Stimulated activated CD4-positive, alpha-beta T cell treated with anti-CD3 and anti-CD28 coated beads, TNF-alpha, amount 100 ng/mL, for 4 hours (primary cell): ENCODE results near the gene CARS2.

ENCODE experiments used
- DNase-seq, 3 experiments: peaks; one replicate each; pipeline ENCODE4 v3.0.0-alpha.2; 2020; ENCODE audit warnings: low read depth in 3 of 3

CARS2 gene

DNA sequence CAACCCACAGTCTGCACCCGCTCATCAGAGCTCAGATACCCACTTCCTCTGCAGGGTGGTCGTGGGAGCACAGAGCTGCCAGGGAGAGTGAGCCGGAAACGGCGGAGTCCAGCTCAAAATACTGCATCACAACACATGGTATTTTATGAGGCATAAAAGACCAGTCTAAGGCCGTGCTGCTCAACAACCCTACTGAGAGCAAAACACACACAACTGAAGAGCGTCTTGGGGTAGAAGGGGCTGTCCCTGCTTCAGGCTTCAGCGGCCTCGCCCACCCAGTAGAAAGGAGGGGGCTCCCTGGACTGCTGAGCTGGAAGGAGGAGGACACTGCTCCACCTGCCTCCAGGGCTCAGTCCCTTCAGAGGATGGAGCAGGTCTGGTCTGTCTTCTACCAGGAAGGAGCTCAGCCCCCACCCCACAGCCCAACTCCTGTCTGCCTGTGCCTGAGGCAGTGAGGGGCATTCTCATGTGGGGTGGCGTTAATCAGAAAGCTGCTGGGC lies 53.6 kb downstream of the CARS2 start:
- no peak for DNase-seq

DNA sequence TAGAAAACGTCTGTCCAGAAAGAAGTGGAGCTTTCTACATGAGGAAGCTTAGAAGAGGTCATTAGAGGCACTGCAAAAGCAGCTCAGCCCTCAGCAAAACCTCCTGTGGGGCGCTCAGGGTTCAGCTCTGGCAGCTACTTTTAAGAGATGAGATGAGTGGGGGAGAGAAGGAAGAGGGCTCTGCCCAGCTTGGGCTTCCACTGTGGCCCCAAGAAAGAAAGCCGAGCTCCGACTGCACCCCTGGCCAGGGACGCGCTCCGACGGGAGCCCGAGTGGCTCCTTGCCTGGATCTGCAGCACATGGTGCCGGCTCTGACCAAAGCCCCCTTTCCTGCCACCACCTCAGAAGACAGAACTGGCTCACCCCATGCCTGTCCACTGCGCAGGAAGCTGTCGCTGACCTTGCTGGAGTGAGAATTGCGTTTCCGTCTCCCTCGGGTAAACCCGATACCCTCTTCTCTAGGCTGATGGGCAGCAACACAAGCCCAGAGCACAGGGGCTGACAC lies 54.1 kb downstream of the CARS2 start:
- DNase-seq: no peak

- DNase-seq: no peak
These were observed 54.6 kb downstream of the CARS2 start for GRCh38 chr13:110651271-110651670.

GRCh38 chr13:110650436-110650835 lies 55.5 kb downstream of the CARS2 start:
- DNase-seq: no peak

DNA sequence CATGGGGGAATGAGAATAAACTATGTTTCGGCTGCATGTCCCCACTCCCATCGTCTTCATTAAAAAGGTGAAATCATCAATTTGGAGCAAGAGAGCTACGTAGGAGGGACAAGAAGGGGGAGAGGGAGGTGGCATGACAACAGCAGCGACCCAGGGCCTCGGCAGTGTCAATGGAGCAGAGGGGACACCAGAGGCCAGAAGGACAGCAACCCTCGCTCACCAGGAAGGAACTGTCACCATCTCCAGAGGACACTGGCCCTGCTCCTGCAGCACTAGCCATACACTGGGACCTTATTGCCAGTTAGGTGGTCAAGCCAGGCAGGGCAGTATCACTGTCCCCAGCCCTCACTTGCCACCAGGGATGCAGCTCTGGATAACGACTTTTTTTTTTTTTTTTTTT lies 56.4 kb downstream of the CARS2 start:
- no peak for DNase-seq

DNA sequence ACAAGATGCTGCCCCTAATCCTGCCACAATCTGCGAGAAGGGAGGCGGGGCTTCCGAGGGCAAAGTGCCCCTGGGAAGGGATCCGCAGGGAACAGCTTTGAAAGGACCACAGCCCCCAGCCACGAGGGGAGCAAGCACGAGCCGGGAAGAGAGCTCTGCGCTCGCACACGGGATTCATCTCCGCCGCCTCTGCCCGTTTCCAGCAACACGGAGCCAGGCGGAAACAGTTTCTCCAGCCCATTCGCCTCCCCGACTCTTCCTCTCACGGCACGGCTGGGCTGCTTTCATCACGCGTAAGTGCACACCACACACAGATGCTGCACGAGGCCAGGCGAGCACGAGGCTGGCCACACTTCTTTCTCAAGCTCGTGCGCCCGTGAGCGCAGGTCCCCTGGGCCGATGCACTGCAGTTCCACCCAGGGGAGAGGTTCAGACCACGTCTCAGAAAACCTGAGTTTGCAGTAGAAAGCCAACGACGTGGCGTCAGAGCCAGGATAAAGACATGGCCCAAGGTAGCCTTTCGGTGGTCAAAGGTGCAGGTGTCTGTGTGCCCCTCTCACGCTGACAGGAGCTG lies 57.0 kb downstream of the CARS2 start:
- DNase-seq: no peak

- no peak for DNase-seq
These were observed 57.6 kb downstream of the CARS2 start for GRCh38 chr13:110648146-110648819.

- no peak for DNase-seq
These were observed 58.6 kb downstream of the CARS2 start for GRCh38 chr13:110647365-110647737.

- no peak for DNase-seq
These were observed 59.2 kb downstream of the CARS2 start for GRCh38 chr13:110646442-110647364.

- DNase-seq: no peak
These were observed 60.2 kb downstream of the CARS2 start for GRCh38 chr13:110645750-110646149.

DNA sequence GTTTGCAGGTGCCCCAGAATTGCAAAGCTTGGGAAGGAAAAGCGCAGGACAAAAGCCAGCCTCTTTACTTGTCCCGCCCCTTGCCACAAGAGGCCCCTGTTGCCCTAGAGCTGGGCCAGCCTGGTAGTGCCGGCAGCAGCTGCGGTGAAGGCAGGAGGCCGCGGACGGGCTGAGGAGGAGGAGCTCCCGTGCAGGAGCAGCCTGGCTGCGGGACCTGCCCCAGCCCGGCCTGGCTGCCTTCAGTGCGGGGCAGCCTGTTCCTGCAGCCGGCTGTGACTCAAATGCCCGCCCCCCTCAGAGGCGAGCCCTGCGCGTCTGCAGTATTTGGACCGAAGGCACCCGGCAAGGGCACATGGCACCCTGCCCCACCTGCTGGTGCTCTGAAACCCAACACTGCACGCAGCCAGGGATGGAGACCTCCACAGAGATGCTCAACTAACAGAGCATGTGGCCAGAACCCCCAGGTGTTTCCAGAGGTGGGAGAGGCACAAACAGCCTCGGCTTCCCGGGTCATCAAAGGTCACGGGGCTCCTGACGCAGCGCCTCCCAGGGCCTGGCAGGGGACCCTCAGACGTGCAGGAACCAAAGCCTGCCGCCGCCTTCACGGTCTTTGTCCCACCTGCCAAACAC lies 60.9 kb downstream of the CARS2 start:
- DNase-seq: no peak

DNA sequence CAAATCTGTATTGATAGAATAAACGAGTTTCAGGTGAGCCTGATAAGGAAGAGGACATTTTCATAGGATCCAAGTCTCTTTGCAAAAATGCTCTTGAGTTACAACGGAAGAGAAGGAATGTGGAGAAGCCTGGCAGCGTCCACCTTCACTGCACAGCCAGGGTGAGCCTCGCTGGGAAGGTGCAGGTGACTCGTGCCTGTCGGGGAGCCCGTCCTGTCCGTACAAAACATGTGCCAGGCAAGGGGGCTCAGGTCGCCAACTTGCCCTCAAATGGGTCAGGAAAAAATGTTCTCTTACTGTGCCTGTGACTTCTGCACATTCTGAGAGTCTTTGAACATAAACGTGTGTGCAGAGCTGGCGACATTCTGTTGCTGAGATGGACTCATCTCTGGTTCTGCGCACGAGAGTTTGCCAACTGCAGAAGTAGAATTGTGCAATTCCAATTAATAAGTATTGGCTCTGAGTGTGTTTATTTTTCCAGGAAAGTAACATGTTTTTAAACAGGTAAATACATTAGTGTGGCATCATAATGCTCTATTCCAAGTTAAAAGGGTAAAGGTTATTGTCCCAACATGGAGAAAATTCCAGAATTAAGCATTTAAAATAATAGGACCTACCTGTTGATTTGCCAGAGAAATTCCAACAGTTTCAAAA lies 62.0 kb downstream of the CARS2 start:
- DNase-seq: no peak

- no peak for DNase-seq
These were observed 62.6 kb downstream of the CARS2 start for GRCh38 chr13:110643324-110643723.

GRCh38 chr13:110642291-110642981 lies 63.5 kb downstream of the CARS2 start:
- DNase-seq: no peak

GRCh38 chr13:110641055-110642015 lies 64.6 kb downstream of the CARS2 start:
- no peak for DNase-seq

GRCh38 chr13:110640591-110641029 lies 65.3 kb downstream of the CARS2 start:
- no peak for DNase-seq

GRCh38 chr13:110639935-110640334 lies 66.0 kb downstream of the CARS2 start:
- DNase-seq: no peak

GRCh38 chr13:110638814-110639806 lies 66.8 kb downstream of the CARS2 start:
- no peak for DNase-seq
